SK-N-SH (cell line): ENCODE measurements around the gene CEBPA. TPM values are rescaled to one million over a fixed set of nuclear protein-coding genes. Genes with fewer than 3 reads are reported as not detected.

Source experiments
- CTCF ChIA-PET: fragments of 300-600, 350-600 bp; formaldehyde crosslinking; extraction: SDS; loops from one replicate; lab custom pipeline; 2021; lab: Yijun Ruan, JAX
- POLR2A ChIA-PET: fragments of 350-600 bp; sonication (Branson Sonifier 250); formaldehyde crosslinking; extraction: SDS; loops from one replicate; lab custom pipeline; 2020; ENCODE audit warnings: antibody characterized with exemption, inconsistent platforms; lab: Yijun Ruan, JAX
- DNase-seq: peaks from one replicate; pipeline ENCODE4 v3.0.0; 2012
- H2AFZ ChIP-seq: fragments of 200-600 bp; sonication (generic); 2 replicates; pipeline ENCODE4 v1.8.1; 2016; ENCODE audit warnings: antibody characterized with exemption, mild to moderate bottlenecking, low read depth
- H3F3A ChIP-seq: fragments of 200-600 bp; sonication (generic); replicated peaks from 2 replicates; pipeline ENCODE3; 2016; ENCODE audit warnings: antibody characterized with exemption, mild to moderate bottlenecking; ENCODE audit not compliant: insufficient read depth
- H3K27ac ChIP-seq, 2 experiments: fragments of 200-500 bp in 1 of 2; fragments of 200-600 bp in 1 of 2; sonication (Bioruptor generic) in 1 of 2; sonication (generic), shearing (Covaris generic) in 1 of 2; 2 replicates each; pipeline versions ENCODE4 v1.5.1 to v1.6.1; 2014 to 2016; ENCODE audit warnings: low read depth in 2 of 2, inconsistent platforms in 1 of 2, low read length in 1 of 2, mild to moderate bottlenecking in 1 of 2, mixed read lengths in 1 of 2
- H3K27me3 ChIP-seq: fragments of 200-600 bp; sonication (generic), shearing (Covaris generic); 2 replicates; pipeline ENCODE4 v1.6.1; 2016; ENCODE audit warnings: mixed run types; ENCODE audit not compliant: insufficient read depth
- H3K36me3 ChIP-seq, 2 experiments: fragments of 200-500 bp in 1 of 2; fragments of 200-600 bp in 1 of 2; sonication (Bioruptor generic) in 1 of 2; sonication (generic) in 1 of 2; replicated peaks in 1 of 2; 2 replicates each; pipeline versions ENCODE3 to v1.5.1; 2014 to 2016; ENCODE audit warnings: low read length in 1 of 2, mild to moderate bottlenecking in 1 of 2; ENCODE audit not compliant: insufficient read depth in 2 of 2, control insufficient read depth in 1 of 2
- H3K4me1 ChIP-seq, 2 experiments: fragments of 200-500 bp in 1 of 2; fragments of 200-600 bp in 1 of 2; sonication (Bioruptor generic) in 1 of 2; sonication (generic), shearing (Covaris generic) in 1 of 2; 2 replicates each; pipeline versions ENCODE4 v1.5.1 to v1.6.1; 2014 to 2016; ENCODE audit warnings: low read depth in 1 of 2, low read length in 1 of 2, mixed run types in 1 of 2; ENCODE audit not compliant: insufficient read depth in 2 of 2, control insufficient read depth in 1 of 2
- H3K4me2 ChIP-seq: fragments of 200-600 bp; sonication (generic), shearing (Covaris generic); 2 replicates; pipeline ENCODE4 v1.6.1; 2017; ENCODE audit warnings: mixed run types
- H3K4me3 ChIP-seq, 2 experiments: fragments of 200-500 bp in 1 of 2; fragments of 200-600 bp in 1 of 2; sonication (Bioruptor generic) in 1 of 2; sonication (generic), shearing (Covaris generic) in 1 of 2; 2 replicates each; pipeline versions ENCODE4 v1.5.1 to v1.8.1; 2014 to 2016; ENCODE audit warnings: low read depth in 2 of 2, inconsistent platforms in 1 of 2, low read length in 1 of 2, mild to moderate bottlenecking in 1 of 2, mixed read lengths in 1 of 2, moderate library complexity in 1 of 2
- H3K79me2 ChIP-seq: fragments of 200-600 bp; sonication (generic); 2 replicates; pipeline ENCODE4 v1.8.1; 2017; ENCODE audit warnings: mild to moderate bottlenecking; ENCODE audit not compliant: insufficient read depth
- H3K9ac ChIP-seq: fragments of 200-600 bp; sonication (generic); 2 replicates; pipeline ENCODE4 v1.6.1; 2017; ENCODE audit warnings: mixed run types
- H3K9me2 ChIP-seq: fragments of 200-600 bp; sonication (generic); 2 replicates; pipeline ENCODE4 v1.6.1; 2017; ENCODE audit warnings: mixed run types
- H3K9me3 ChIP-seq: fragments of 200-600 bp; sonication (generic); 2 replicates; pipeline ENCODE4 v1.6.1; 2017; ENCODE audit warnings: mixed run types, mild to moderate bottlenecking, moderate library complexity
- H4K20me1 ChIP-seq: fragments of 200-600 bp; sonication (generic); 2 replicates; pipeline ENCODE4 v1.6.1; 2017; ENCODE audit warnings: mild to moderate bottlenecking, mixed run types; ENCODE audit not compliant: insufficient read depth
- RXRA ChIP-seq: IDR thresholded peaks from 2 replicates; pipeline ENCODE4 v1.4.0; 2012; ENCODE audit warnings: low read depth, mild to moderate bottlenecking, borderline replicate concordance
- TCF12 ChIP-seq: IDR thresholded peaks from 2 replicates; pipeline ENCODE4 v1.4.0; 2012
- TEAD4 ChIP-seq: IDR thresholded peaks from 2 replicates; pipeline ENCODE4 v1.4.0; 2012; ENCODE audit warnings: mild to moderate bottlenecking, borderline replicate concordance; ENCODE audit not compliant: insufficient read depth
- WGBS: methylation state at CpG from one replicate; pipeline ENCODE4 v1.1.6; 2017; ENCODE audit warnings: low lambda C conversion rate; 5-methylcytosine and 5-hydroxymethylcytosine counted together
- polyA plus RNA-seq, 3 experiments: library from polyadenylated mRNA; depleted of rRNA; stranded (reverse); fragments of >200 nt; gene quantifications; 2 replicates each; pipeline ENCODE4 v1.2.3, GENCODE V29; 2012
- TF ChIP-seq, protein P1 (sequence below): IDR thresholded peaks from 2 replicates; pipeline ENCODE4 v1.4.0; 2012; ENCODE audit warnings: low read depth, borderline replicate concordance
- TF ChIP-seq, protein P2 (sequence below): fragments of 200-600 bp; sonication (generic); IDR thresholded peaks from 2 replicates; pipeline ENCODE4 v1.6.1; 2017; ENCODE audit warnings: antibody characterized with exemption, mild to moderate bottlenecking, moderate library complexity
- TF ChIP-seq, protein P3 (sequence below): IDR thresholded peaks from 2 replicates; pipeline ENCODE4 v1.6.1; 2012; ENCODE audit warnings: mild to moderate bottlenecking, low read depth, low read length, moderate library complexity

CEBPA gene
- polyA plus RNA-seq, 1 of the 3 experiments (the other 2 are of a cell fraction), result 0.15 TPM

DNA sequence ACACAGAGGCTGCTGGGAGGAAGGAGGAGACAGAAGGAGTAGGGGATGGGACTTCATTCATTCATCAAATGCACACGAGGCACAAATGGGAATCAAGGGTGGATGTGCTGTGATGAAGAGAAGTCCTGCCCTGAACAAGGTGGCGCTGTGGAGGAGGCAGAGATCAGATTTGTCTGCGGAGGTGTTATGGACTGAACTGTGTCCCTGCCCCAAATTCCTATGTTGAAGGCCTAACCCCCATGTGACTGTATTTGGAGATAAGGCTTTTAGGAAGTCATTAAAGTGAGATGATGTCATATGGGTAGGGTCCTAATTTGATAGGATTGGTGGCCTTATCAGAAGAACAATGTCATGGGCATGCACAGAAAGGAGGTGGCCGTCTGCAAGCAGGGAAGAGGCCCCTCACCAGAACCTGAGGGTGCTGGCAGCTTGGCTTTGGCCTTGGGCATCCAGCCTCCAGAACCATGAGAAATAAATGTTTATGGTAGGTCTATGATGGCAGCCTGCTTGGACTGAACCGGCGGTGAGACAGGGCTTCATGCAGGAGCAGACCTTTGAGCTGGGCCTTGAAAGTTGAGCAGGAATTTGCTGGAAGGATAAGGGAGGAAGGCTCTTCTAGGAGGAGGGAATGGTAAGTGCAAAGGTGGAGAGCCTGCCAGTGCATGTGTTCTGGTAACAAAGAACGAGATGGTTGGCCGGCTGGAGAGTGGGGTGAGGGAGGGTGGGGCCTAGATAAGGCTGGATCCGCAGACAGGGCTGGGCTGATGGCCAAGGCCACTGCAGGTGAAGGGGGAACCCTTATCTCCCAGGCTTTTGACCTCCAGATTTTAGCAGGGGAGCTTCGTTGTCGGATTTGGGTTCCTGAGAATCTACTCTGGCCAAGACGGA, 2.7 kb upstream of the CEBPA start (continued):
- TF ChIP-seq, protein P1, sequence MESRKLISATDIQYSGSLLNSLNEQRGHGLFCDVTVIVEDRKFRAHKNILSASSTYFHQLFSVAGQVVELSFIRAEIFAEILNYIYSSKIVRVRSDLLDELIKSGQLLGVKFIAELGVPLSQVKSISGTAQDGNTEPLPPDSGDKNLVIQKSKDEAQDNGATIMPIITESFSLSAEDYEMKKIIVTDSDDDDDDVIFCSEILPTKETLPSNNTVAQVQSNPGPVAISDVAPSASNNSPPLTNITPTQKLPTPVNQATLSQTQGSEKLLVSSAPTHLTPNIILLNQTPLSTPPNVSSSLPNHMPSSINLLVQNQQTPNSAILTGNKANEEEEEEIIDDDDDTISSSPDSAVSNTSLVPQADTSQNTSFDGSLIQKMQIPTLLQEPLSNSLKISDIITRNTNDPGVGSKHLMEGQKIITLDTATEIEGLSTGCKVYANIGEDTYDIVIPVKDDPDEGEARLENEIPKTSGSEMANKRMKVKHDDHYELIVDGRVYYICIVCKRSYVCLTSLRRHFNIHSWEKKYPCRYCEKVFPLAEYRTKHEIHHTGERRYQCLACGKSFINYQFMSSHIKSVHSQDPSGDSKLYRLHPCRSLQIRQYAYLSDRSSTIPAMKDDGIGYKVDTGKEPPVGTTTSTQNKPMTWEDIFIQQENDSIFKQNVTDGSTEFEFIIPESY, result no peak

DNA sequence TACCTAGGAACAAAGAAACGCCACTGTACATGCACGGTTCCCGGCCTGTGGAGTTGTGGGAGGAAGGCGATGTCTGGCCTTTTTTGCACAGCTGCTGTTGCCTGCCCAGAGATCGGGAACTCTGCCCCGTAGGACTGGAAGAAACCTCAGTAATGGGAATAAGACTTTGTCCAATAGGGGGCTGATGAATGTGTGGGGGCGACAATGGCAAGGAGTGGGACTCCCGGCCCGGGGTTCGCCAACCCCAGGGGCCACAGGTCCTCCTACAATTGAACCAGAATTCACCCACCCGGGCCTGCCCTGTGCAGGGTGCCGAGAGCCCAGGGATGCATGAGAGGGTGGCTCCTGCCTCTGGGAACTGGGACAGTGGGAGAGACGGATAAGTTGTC, 2.0 kb upstream of the CEBPA start:
- no peak overlapping the region for H3K4me2 ChIP-seq
- H3K9ac ChIP-seq, result no peak overlapping the region
- H4K20me1 ChIP-seq, result no peaks in the 10 kb centered on the region
- H2AFZ ChIP-seq, result no peak overlapping the region
- 84% methylated on average over 13 of the region's 13 CpGs for WGBS
- no peaks in the 10 kb centered on the region for H3K79me2 ChIP-seq
- H3K9me3 ChIP-seq, result no peaks in the 10 kb centered on the region
- POLR2A ChIA-PET, result no interaction called here
- H3K4me3 ChIP-seq, result no peak overlapping the region
- CTCF ChIA-PET, result interaction anchor here (0.6 to 3.2 kb wide), 6 partner anchors 10 to 792 kb away, joined by 3 to 23 read pairs (median 4); partner anchors contain the start of gene CEBPG
- DNase-seq, result no peak
- peaks cover 42% of the 10 kb centered on the region for H3K27me3 ChIP-seq
- no peaks in the 10 kb centered on the region for H3K36me3 ChIP-seq
- H3K4me1 ChIP-seq, result peaks cover 0 to 4% of the 10 kb centered on the region in 2 experiments; a peak in 1 of 4 replicates
- H3F3A ChIP-seq, result no peaks in the 10 kb centered on the region
- TF ChIP-seq TCF12, result no peak
- TF ChIP-seq, protein P2, sequence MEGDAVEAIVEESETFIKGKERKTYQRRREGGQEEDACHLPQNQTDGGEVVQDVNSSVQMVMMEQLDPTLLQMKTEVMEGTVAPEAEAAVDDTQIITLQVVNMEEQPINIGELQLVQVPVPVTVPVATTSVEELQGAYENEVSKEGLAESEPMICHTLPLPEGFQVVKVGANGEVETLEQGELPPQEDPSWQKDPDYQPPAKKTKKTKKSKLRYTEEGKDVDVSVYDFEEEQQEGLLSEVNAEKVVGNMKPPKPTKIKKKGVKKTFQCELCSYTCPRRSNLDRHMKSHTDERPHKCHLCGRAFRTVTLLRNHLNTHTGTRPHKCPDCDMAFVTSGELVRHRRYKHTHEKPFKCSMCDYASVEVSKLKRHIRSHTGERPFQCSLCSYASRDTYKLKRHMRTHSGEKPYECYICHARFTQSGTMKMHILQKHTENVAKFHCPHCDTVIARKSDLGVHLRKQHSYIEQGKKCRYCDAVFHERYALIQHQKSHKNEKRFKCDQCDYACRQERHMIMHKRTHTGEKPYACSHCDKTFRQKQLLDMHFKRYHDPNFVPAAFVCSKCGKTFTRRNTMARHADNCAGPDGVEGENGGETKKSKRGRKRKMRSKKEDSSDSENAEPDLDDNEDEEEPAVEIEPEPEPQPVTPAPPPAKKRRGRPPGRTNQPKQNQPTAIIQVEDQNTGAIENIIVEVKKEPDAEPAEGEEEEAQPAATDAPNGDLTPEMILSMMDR, result no peak
- TF ChIP-seq, protein P1, result no peak
- TF ChIP-seq, all 33 proteins: peak for 0
- H3K9me2 ChIP-seq, result no peaks in the 10 kb centered on the region
- H3K27ac ChIP-seq, result no peak overlapping the region

DNA sequence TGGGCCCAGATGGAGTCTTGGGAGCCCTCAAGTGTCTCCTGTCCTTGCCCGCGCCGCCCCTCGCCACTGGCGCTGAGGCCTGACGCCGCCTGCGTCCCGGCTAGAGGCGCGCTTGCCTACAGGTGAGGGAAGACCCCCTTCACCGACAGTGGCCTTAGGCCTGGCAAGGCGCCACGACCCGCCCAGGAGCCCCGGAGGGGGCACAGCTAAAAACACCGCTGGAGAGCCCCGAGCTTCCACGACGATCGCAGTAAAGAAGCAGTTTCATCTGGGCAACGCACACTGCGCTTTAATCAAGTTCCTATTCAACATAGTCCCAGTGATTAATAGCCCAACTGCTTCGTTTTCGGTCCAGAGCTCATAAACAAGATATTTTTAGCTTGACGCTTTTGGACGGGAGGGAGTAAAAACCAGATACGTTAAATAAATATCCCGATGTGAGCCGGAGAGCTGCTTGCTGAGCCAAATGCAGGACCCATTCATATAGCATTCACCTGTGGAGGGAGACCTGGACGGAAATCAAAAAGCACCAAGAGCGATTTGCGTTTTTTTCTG, 1.5 kb upstream of the CEBPA start:
- 56% methylated on average over 27 of the region's 33 CpGs for WGBS
- no peaks in the 10 kb centered on the region for H3K36me3 ChIP-seq
- no peak overlapping the region for H2AFZ ChIP-seq
- no peaks in the 10 kb centered on the region for H3K9me2 ChIP-seq
- H4K20me1 ChIP-seq, result no peaks in the 10 kb centered on the region
- H3K27me3 ChIP-seq, result peaks cover 47% of the 10 kb centered on the region
- ChIA-PET POLR2A (interaction anchor here (0.5 kb wide), 1 partner anchor 105 kb away, joined by 3 read pairs; no protein-coding TSS in a partner anchor), CTCF (interaction anchor here (0.6 to 3.2 kb wide), 12 partner anchors 9 to 792 kb away, joined by 3 to 23 read pairs (median 4); partner anchors contain the start of gene CEBPG)
- H3K9me3 ChIP-seq, result no peaks in the 10 kb centered on the region
- DNase-seq, result no peak
- H3K4me3 ChIP-seq, result peak overlapping the region in 1 of 2 experiments; percentile 57; a peak in 1 of 4 replicates
- no peaks in the 10 kb centered on the region for H3K79me2 ChIP-seq
- H3K27ac ChIP-seq, result no peak overlapping the region
- peaks cover 0 to 4% of the 10 kb centered on the region in 2 experiments; a peak in 1 of 4 replicates for H3K4me1 ChIP-seq
- H3K4me2 ChIP-seq, result no peak overlapping the region
- no peaks in the 10 kb centered on the region for H3F3A ChIP-seq
- no peak overlapping the region for H3K9ac ChIP-seq
- TF ChIP-seq, protein P3, sequence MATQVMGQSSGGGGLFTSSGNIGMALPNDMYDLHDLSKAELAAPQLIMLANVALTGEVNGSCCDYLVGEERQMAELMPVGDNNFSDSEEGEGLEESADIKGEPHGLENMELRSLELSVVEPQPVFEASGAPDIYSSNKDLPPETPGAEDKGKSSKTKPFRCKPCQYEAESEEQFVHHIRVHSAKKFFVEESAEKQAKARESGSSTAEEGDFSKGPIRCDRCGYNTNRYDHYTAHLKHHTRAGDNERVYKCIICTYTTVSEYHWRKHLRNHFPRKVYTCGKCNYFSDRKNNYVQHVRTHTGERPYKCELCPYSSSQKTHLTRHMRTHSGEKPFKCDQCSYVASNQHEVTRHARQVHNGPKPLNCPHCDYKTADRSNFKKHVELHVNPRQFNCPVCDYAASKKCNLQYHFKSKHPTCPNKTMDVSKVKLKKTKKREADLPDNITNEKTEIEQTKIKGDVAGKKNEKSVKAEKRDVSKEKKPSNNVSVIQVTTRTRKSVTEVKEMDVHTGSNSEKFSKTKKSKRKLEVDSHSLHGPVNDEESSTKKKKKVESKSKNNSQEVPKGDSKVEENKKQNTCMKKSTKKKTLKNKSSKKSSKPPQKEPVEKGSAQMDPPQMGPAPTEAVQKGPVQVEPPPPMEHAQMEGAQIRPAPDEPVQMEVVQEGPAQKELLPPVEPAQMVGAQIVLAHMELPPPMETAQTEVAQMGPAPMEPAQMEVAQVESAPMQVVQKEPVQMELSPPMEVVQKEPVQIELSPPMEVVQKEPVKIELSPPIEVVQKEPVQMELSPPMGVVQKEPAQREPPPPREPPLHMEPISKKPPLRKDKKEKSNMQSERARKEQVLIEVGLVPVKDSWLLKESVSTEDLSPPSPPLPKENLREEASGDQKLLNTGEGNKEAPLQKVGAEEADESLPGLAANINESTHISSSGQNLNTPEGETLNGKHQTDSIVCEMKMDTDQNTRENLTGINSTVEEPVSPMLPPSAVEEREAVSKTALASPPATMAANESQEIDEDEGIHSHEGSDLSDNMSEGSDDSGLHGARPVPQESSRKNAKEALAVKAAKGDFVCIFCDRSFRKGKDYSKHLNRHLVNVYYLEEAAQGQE, result no peak
- TF ChIP-seq RXRA, result no peak
- no peak for TF ChIP-seq TEAD4
